Stimulated activated CD8-positive, alpha-beta memory T cell treated with anti-CD3 and anti-CD28 coated beads, Interleukin-4, amount 100 ng/mL, for 1 hour (primary cell): Measurements from ENCODE around the gene ASCC3.
"Not testable (repeated sequence)": the region's sequence is repeated elsewhere in the genome, so short reads cannot be mapped to it uniquely, and the experiment has no call there.

Experiments used
- DNase-seq, 2 donors: peaks; one replicate each; pipeline ENCODE4 v3.0.0-alpha.2; 2020; ENCODE audit warnings: low read depth in 2 of 2, low spot score in 1 of 2

The ASCC3 gene

DNA sequence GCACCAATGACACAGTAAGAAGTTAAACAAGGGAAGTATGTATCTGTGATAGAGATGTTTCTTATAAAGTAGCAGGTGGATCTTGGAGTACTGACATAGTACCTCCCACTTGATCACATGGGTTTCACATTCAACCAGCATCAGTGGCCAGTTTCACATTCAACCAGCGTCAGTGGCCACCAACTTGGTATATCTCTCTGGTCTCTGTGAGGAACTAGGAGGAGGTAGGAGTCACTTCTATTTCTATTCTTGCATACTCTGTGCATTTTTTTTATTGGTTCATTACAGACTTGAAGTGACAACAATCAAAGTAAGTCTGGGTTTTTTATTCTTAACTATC lies 216.1 kb downstream of the ASCC3 start:
- no peak for DNase-seq

DNA sequence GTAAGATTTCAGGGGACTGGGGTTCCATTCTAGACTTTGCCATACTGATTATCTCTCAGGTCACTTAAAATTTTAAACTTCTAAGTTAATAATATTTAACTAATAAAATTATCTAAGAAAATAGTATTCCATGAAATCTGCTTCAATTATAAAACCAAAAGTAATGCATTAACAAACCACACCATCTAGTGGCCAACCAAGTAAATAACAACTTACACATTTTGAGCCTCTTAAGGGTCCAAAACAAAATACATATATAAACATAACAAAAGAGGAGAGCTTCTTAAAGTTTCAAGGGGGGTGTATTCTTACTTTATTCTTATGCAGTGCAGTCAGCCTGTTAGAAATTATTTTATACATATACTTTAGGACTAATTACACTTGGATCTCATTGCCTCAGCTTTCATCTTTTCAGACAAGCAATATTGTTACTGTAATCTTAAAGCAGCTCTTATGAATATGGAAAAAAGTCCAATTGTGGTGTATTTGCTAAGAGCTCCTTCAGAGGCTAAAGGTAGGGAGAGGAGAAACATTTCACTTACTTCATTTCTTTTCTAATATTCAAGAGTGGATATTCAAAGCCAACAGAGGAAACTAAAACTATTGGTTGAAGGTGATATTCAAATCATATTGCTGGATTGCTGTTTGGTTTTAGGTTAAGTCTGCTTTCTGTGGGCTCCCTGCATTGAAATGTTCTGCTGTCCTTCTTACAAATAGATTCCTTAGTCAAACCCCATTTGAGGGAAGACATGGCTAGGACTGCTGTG lies 216.7 kb downstream of the ASCC3 start:
- no peak for DNase-seq

DNA sequence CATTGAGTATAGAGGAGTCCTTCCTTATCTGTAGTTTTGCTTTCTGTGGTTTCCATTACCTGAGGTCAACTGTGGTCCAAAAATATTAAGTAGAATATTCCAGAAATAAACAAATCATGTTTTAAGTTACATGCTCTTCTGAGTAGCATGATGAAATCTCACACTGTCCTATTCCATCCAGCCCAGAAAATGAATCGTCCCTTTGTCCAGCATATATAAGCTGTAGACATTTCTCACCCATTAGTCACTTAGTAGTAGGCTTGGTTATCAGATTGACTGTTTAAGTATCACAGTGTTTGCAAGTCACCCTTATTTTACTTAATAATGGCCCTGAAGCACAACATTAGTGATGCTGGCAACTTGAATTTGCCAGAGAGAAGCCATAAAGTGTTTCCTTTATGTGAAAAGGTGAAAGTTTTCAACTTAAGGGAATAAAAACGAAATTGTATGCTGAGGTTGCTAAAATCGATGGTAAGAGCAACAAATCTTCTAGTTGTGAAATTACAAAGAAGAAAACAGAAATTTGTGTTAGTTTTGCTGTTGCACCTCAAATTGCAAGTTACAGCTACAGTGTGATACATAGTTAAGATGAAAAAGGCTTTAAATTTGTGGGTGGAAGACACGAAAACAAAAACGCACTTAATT lies 217.8 kb downstream of the ASCC3 start:
- DNase-seq, result no peak

DNA sequence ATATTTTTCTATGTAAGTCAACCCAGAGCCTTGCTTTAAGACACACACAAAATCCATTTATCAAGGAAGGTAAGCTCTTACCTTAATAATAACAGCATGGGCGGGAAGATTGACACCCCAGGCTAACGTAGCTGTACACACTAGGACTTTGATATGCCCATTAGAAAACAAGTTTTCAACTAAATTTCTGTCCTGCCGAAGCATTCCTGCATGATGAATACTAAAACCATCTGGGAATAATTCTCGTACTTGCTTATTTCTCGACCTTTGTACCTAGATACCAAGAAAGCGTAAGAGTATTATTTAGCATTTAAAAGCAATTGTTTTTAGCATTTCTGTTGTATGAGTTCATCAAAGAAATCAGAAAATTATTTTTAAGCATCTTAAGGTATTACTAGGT lies 218.9 kb downstream of the ASCC3 start:
- no peak for DNase-seq

DNA sequence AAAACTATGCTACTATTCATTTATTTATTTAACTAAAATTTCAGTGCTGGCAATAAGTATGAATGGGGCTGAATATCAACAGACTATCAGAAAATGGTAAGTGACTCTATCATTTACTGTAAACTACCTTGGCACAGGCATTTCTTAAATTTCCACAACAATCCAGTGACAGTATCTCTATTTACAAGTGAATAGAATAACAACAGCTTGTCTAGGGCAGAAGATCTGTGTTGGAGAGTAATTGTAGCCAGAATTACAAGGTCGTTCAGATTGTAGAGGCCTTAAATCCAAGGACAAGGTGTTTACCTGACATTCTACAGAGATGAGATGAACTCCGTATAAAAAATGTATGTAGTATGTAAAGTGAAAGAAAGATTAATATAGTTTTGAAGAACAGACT lies 222.6 kb downstream of the ASCC3 start:
- no peak for DNase-seq

DNA sequence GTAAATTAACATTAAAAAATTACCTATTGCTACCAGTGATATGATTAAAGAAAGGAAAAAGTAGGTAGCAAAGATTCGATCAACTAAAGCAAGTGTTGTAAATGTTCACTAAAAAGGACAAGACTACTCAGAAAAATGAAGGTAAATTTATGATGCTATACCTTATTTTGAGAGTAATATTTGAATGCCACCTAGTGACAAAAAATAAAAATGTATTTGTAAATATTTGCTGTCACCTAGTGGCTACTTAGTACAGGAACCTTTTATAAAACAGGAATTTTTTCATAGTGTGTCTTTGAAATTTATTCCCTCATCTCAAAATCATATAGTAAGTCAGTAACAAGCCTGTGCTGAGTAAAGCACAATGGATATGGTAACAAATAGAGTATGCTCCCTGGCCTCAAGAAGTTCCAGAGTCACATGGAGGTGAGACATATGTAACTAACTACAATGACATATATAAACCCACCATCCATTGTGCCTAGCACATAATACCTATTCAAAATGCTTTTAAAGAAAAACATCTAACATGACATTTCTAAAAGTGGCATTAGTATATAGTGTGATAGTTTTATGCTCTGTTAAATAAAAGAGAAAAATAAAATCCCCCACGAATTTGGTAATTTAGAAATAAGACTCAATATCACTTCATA lies 223.3 kb downstream of the ASCC3 start:
- DNase-seq, result no peak

DNA sequence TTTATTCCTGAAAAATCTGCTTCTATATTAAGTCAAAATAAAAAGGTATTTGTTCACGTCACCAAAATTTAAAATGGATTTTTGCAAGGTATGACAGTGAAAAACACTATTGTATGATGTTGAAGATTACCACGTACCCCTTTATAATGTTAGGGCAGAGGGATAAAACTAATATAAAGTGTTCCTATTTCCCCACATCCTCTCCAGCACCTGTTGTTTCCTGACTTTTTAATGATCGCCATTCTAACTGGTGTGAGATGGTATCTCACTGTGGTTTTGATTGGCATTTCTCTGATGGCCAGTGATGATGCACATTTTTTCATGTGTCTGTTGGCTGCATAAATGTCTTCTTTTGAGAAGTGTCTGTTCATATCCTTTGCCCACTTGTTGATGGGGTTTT lies 240.0 kb downstream of the ASCC3 start:
- not testable (repeated sequence) for DNase-seq

DNA sequence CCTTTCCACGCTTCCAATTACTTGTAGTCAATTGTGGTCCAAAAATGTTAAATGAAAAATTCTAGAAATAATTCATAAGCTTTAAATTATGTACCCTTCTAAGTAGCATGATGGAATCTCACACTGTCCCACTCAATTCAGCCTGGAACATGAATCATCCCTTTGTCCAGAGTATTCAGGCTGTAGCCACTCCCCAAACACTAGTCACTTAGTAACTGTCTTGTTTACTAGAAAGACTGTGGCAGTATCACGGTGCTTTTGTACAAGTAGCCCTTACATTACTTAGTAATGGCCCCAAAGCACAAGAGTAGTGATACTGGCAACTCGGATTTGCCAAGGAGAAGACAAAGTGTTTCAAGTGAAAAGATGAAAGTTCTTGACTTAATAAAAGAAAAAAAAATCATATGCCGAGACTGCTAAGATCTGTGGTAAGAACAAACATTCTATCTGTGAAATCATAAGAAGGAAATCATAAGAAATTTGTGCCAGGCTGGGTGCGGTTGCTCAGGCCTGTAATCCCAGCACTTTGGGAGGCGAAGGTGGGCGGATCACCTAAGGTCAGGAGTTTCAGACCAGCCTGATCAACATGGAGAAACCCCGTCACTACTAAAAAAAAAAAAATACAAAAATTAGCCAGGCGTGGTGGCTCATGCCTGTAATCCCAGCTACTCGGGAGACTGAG lies 247.9 kb downstream of the ASCC3 start:
- DNase-seq, result no peak

DNA sequence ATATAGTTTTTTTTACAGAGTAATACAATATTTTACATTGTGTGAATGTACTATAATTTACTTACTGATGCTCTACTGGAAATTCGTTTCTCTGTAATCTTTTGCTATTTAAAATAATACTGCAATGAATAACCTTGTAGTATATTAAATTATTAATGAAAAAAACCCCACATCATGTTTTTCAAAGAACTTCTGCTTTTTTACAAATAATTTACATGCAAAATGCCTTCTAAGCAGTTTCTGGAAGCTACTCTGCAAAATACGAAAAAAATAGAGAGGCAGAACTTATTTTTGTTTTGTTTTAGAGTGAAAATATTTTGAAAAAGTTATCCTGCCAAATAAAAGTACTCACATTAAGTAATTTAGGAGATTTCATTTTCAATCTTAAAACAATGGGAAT lies 250.6 kb downstream of the ASCC3 start:
- no peak for DNase-seq

DNA sequence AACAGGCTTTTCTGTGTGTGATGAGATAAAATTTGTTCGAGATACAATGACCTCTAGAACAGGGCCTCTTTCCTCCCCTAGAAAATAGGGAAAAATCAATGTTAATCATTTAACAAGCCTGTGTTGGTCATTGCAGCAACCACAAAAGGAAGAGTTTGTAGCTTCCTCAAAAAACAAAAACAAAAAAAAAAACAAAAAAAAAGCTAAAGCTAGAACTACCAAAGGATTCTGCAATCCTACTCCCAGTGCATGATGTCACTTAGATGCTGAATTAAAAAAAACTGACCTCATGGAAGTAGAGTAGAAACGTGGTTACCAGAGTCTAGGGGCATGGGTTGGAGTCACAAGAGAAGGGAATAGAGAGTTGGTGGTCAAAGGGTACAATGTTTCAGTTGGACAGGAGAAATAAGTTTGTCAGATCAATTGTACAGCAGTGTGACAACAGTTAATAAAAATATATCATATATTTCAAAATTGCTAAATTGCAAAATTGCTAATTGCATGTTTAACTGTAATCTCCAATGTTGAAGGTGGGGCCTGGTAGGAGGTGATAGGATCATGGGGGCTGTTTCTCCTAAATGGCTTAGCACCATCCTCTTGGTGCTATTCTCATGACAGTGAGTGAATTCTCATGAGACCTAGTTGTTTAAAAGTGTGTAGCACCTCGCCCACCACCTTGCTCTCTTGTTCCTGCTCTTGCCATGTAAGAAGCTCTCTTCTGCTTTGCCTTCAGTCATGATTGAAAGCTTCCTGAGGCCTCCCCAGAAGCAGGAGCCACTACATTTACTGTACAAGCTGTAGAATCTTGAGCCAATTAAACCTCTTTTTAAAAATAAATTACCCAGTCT lies 253.0 kb downstream of the ASCC3 start:
- DNase-seq, result no peak

DNA sequence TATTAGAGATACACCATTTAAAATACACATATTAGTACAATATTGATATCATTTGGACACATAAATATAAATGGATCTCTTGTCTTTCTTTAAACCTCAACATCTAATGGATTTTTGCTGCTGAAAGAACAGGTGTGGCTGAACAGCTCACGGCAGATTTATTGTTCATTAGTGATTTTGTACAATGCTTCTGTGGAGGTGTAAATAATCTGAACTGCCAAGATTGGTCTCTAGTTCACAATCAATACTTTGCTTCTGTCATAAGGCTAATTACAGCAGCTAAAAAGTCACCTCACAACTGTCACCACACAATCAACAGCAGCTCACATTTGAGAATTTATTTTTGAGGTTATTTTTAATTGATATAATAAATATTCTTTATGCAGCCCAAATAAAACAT lies 254.4 kb downstream of the ASCC3 start:
- no peak for DNase-seq

DNA sequence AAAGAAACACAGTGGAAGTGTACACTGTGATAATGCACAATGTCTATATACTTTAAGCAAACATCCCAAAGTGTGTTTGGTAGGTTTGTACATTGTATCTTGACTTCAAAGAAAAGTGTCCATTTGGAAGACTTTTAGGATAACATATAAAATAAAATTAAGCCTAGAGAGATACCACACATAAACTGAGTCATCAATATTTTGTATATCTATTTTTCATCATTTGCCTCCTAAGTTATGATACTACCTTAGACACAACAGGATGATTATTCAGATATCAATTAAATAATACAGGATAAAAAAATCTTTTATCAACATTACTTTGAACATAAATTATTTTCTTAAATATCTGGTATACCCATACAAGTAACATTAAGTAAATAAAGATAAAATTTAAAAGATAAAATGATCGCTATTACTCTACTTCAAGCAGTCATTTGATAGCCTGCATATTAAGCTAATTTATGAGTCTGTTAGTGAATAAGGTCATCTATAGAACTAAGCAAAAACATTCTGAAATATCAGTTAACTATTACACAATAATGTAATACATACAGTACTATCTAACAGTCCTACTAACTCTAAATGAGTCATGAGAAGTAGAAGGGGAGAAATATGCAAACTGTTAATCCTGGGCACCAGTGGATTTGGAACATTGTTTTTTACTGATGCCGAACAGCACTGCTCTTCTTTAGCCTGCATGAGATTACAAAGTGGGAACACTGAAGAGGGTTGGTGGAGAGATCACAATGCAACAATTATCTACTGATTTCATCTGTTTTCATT lies 258.0 kb downstream of the ASCC3 start:
- no peak for DNase-seq

DNA sequence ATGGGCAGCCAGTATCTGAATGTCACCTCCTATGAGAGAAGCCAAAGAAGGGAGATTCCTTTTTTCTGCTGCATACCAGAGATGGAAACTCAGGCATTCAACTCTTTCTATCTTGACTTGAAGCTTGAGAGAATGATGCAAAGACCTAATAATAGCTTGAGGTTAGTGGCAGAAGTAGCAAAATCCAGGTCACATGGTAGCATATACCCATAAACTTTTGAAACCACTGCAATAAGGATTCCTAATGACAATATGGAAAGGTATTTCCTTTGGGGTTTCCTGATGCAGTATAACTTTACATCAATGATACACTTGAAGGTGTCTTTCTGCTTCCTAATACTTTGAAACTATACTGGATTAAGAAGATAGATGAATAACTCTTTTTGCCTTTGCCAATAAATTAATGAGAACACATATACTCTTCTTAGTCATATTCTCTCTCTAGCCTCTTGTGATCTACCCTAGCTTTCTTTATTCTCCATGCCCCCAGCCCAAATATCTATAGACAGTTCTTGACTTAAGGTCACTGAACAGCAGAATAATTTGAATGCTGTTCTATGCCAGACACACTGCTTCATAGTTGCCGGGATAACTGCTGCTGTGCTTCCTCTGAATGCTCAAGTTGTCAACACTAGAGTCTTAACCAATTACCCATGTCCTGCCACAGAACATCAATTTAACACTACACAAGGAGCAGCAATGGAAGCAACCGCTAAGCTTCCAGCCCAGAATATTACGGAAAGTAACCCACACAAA lies 260.9 kb downstream of the ASCC3 start:
- DNase-seq, result no peak

DNA sequence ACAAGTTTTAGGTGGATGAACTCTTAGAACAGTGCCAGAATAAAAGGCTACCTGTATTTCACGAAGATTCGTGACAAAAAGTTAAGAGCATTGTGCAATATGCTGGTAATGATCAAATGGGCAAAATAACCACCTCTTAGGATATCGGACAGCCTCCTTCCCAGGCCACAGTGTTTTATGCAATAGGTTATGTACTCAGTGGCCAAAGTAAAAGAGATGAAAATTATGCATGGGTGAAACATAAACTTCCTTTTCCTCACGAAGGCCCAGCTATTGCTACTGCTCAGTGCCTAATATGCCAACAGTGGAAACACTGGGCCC lies 262.8 kb downstream of the ASCC3 start:
- no peak for DNase-seq

DNA sequence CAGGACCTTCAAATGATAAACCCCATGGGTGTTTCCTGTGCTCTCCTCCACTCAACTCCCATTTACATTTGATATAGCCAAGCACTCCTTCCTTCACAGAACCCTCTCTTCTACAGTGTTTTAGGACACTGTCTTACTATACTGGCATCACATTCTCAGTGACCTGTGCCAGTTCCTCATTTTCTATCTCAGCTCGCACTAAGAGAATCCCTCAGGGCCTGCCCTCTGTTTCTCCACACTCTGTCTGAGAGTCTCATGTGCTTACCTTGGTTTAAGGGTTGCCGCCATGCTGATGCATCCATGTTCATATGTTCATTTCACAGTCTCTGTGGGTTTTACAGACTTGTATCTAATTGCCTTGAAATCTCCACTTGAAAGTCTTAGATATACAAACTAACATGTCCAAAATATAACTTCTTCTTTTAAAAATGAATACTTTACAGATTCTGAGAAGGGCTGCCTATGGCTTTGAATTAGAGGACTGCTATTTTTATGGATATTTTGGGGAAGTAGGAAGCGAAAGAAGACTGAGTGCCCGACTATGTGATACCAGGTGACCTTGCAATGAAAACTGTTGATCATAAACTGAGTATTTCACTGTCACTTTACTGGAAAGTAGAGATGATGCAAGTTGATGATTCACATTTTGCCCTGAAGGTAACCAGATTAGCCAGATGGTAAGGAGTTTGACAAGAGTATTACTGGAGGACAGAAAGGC lies 263.3 kb downstream of the ASCC3 start:
- no peak for DNase-seq

DNA sequence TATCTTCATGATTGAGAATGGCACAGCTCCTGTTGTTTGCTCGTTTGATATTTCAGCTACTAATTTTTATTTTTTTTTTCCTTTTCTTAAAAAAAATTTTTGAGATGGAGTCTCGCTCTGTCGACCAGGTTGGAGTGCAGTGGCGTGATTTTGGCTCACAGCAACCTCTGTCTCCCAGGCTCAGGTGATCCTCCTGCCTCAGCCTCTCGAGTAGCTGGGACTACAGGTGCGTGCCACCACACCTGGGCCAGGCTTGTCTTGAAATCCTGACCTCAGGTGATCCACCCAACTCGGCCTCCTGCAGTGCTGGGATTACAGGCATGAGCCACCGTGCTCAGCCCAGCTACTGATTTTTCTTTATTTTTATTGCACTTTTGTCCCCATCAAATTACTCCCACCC lies 266.2 kb downstream of the ASCC3 start:
- no peak for DNase-seq

DNA sequence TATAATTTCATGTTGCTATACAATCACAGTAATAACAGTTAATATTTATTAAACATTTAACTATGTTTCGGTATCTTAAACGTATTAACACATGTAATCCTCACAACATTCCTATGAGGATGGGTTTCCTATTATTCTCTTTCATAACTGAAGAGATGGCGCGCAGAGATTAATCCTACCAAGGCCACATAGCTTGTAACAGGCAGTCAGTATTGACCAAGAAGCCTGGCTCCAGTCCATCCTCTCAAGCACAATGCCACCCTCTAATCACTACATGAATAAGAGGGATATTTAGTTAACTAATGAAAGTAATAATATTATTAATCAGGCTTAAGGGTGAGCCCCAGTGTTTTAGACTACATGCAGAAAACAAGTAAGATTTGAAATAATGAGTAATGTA lies 266.7 kb downstream of the ASCC3 start:
- no peak for DNase-seq

DNA sequence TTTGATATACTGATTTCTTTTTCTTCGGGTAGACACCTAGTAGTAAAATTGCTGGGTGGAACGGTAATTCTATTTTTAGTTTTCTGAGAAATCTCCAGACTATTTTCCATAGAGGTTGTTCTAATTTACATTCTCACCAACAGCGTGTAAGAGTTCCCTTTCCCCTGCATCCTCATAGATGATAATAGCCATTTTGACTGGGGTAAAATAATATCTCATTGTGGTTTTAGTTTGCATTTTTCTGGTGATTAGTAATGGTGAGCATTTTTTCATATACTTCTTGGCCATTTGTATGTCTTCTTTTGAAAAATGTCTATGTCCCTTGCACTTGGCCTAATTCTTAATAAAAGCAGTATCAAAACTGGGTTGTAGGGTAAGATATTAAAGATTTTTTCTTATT lies 267.5 kb downstream of the ASCC3 start:
- DNase-seq, result no peak

DNA sequence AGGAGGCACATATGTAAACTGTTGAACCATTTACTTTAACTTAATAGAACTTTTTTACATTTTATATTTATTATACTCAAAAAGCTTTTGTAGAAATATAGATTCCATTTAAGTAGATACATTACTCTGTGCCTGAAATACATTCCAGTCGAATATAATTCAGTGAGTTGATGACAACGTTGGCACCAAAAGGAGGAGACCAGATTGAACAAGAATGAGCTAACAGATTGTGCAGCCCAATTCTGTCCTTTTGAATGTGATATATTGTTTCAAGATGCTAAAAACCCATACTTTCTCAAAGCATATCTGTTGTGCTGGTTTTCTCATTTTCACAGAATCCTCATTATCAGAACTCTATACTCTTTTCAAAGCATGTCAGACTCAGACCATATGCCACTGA lies 269.0 kb downstream of the ASCC3 start:
- DNase-seq, result no peak
